ENCODE measurements around the gene HK1.

DNA sequence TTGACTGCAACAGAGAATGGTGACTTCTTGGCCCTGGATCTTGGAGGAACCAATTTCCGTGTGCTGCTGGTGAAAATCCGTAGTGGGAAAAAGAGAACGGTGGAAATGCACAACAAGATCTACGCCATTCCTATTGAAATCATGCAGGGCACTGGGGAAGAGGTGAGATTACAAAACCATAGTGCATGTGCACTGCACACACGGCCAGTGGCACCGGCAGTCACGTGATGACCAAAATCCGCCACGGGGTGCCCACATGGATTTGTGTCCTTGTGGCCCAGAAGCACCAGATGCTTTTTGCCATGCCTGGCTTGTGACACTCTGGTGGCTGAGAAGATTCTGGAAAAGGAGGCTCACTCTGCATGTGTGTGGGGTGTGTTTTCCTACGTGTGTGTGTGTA is 106.0 kb downstream of the HK1 start:
- TF ChIP-seq, protein P1, sequence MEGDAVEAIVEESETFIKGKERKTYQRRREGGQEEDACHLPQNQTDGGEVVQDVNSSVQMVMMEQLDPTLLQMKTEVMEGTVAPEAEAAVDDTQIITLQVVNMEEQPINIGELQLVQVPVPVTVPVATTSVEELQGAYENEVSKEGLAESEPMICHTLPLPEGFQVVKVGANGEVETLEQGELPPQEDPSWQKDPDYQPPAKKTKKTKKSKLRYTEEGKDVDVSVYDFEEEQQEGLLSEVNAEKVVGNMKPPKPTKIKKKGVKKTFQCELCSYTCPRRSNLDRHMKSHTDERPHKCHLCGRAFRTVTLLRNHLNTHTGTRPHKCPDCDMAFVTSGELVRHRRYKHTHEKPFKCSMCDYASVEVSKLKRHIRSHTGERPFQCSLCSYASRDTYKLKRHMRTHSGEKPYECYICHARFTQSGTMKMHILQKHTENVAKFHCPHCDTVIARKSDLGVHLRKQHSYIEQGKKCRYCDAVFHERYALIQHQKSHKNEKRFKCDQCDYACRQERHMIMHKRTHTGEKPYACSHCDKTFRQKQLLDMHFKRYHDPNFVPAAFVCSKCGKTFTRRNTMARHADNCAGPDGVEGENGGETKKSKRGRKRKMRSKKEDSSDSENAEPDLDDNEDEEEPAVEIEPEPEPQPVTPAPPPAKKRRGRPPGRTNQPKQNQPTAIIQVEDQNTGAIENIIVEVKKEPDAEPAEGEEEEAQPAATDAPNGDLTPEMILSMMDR (IDR thresholded peaks at IDR 0.05) = no peak
- TF ChIP-seq POLR2A (IDR thresholded peaks at IDR 0.05) = no peak

Measured in uterus (tissue), 2 donors.